ENCODE measurements around the gene MTURN.

GRCh38 chr7:30207376-30207775 lies 72.6 kb downstream of the MTURN start:
- TF ChIP-seq POLR2A (IDR thresholded peaks at IDR 0.05): no peak
- TF ChIP-seq CTCF (IDR thresholded peaks at IDR 0.05): no peak

Measured in adrenal gland (tissue), 5 donors.